GM19023 (cell line): Measurements from ENCODE around the gene SNRPB2.

ENCODE experiments used
- ATAC-seq: cut with Tn5 transposase; IDR thresholded peaks from one replicate; pipeline ENCODE4 v1.9.1; 2021; ENCODE audit warnings: mild to moderate bottlenecking, moderate library complexity; ENCODE audit not compliant: unreplicated experiment

Gene SNRPB2

DNA sequence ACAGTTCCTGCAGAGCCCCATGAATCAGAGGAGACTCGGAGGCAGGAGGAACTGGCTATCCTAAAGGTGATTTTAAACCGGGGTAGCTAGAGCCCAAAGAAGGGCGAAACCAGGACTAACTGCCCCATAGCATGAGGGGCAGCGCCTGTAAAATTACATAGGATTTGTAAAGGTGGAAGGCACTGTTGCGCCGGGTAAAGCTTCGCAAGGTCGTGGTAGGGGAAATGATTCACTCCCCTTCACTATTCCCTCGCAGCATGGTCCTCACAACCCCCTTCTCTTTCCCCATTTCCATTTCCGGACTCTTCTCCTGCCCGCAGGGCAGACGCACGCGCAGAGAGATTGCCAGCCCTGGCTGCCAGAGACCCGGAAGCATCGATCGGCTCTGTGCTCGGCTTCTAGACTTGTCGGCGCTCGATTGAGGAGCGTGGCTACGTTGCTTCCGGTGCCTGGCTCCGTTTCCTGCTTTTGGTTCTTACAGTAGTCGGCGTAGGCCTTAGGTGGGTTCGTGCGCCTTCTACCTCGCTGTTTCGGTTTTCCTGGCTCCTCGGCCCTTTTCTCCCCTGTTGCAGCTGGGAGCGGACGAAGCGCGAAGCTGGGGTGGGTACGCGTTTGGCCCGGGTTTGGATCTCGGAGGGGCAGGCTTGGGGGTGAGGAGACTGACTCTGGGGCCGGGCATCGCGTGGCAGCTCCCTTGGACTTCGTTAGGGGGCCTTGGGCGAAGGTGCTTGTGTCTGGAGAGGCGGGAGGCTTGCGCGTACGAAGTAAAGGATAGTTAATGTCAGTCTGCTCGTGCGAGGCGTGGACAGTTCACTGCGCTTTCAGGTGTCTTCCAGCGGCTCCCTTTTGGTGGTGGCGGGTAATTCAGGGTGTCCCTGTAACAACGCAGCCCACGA lies at the start of gene SNRPB2:
SNRPB2 (plus strand) TSS at position 462 of the 896 bp plus-strand sequence. CDS start 1,677 bp downstream, outside the sequence.
- ATAC-seq: peak; percentile 99

GRCh38 chr20:16684416-16684815 lies 45.4 kb upstream of the SNRPB2 start:
- no peak for ATAC-seq

DNA sequence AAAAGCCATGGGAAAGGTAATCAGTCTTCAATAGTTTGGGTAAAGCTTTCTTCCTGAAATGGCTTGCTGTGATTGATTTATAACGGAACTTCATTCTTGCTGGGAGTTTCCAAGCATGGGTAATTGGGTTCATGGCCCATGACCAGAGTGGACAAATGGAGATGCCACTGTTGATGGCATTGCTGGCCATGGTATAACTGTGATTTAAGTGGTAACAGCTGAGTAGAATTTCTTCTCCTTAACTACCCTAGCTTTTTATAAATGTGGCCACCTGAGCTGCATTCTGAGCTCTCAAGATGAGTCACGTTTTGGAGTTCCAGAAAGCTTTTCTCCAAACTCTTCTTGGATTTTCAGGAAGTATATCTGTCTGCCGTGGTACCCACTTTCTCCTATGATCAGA lies 39.9 kb upstream of the SNRPB2 start:
- ATAC-seq: no peak

GRCh38 chr20:16691381-16691780 lies 38.4 kb upstream of the SNRPB2 start:
- ATAC-seq: no peak

DNA sequence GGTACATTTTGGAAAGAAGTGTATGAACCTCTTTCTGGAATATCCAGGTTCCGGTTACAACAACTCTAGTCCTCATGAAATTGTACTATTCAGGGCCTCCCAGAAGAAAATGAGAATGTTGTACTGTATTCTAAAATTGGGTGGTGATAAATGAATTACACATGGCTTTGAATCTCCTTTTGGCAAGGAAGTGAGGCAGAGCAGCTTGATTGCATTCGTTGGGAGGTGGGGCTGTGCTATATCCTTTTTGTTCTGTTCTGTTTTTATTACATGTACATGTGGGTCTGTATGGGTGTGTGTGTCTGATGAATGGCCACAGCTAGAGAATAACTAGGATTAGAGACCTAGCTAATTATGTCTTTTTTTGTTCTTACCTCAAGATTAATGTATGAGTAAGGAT lies 37.8 kb upstream of the SNRPB2 start:
- no peak for ATAC-seq

- no peak for ATAC-seq
These were observed 37.4 kb upstream of the SNRPB2 start for GRCh38 chr20:16692442-16692841.

DNA sequence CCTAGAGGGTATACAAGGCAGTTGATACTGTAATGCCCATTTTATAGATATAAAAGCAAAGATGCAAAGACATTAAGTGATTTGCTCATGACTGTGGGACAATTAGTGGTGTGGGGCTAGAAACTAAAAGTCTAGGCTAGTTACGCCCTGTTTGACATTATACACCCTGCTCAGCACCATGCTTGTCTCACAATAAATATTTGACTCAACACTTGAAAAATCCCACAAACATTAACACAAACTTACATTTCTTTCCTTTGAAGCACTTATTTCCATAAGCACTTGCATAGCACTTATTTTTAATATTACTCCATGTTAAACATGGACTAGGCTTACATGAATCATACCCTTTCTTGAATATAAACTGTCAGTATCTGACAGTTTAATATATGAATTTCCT lies 36.5 kb upstream of the SNRPB2 start:
- no peak for ATAC-seq

DNA sequence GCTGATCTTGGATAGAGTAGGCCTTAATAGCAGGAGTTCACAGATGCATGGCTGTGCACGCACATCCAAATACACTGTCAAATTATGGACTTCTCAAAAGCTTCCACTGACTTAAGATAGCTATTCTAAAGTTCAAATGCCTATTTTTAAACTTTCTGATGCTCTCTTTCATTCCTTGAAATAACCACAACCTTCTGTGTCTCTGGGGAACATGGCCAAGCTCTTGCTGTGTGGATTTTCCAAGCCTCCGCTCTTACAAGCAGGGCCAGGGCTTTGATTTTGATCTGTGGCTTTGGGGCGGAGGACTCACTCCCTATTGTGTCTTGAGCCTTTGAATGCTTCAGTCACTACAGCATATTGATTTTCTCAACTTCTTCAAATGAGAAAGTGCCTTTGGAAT lies 35.7 kb upstream of the SNRPB2 start:
- no peak for ATAC-seq

- no peak for ATAC-seq
These were observed 34.2 kb upstream of the SNRPB2 start for GRCh38 chr20:16695628-16696027.

DNA sequence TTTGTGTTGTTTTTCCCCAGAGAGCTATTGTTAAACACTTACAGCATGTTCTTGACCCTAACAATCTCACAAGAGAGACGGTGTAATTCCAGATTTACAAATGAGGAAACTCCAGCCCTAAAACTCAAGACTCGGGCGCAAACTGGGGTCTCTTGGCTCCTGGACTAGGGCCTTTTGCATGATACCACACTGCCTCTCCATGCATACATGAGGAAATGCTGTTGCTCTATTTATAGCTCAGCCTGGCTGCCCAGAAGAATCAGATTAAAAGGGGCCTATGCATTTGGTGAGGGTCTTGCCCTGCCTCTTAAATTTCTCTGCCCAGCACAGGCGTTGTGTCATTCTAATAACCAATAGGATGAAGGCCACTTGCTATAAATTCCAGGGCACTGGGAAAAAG lies 30.5 kb upstream of the SNRPB2 start:
- ATAC-seq: no peak

DNA sequence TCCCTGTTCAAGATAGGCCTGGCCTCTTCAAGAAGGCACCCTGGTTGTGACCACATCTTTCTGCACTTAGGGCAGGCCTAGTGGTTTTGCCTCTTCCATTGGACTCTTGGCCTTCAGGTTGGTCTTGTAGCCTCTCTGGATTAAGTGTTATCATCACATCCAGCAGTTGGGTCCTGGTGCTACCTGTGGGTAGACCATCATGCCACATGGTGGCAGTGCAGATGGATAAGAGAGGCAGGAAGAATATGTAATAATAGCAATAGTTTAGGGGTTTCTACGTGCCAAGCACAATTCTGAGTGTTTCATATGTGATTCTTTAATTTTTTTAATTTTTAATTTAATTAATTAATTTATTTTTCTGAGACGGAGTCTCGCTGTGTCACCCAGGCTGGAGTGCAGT lies 28.5 kb upstream of the SNRPB2 start:
- ATAC-seq: no peak

GRCh38 chr20:16703570-16703969 lies 26.3 kb upstream of the SNRPB2 start:
- ATAC-seq: no peak

DNA sequence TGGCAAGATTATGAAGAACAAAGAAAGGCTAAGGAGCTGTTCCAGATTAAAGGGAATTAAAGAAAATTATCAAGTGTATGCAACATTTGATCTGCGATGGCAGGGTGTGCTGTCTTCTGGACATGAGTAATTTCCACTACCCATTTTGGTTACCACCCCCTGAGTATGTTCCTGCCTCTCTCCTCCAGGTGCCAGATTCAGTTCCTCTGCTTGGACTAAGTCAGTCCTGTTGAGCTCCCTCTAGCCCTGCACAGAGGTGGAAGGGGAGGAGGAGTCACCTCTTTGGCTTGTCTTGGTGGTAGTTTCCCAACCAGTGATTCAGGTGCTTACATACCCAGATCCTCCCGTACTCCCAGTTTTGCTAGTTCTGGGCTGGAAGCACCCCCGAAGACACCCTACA lies 22.2 kb upstream of the SNRPB2 start:
- ATAC-seq: no peak

DNA sequence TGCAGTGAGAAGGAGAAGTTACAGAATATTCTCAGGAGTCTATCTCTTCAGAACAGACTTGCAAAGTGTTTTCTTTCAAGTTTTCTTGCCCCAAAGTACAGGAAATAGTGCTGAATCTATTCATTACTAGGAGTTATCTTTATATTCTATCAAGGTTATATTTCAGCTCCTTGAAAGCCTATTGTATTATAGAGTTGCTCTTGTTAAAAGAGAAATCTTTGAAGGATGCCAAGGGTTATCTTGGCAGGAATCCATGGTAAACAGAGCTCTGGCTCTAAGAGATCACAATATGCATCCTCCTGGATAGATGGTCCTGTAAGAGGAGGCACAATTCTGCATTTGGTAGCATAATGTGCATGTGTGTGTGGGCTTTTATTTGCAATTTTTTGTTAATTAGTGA lies 21.2 kb upstream of the SNRPB2 start:
- no peak for ATAC-seq

DNA sequence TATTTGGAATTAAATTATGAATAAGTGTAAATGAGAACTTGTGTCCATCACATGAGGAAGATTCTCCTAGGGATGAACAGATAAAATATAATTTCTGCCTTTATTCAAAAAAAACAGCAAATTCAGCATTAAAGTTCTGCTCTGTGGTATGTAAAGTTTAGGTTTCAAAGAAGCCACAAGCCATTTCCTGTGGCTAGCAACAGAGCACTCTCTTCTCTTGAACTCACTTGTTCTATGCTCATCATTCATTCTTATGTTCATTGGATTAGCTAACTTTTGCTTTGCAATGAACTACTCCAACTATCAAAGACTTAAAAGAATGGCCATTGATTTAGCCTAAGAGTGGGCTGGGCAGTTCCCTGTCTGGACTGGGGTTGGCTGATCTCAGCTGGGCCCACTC lies 20.8 kb upstream of the SNRPB2 start:
- ATAC-seq: peak; percentile 75

GRCh38 chr20:16710781-16711180 lies 19.0 kb upstream of the SNRPB2 start:
- ATAC-seq: no peak

- ATAC-seq: no peak
These were observed 18.1 kb upstream of the SNRPB2 start for GRCh38 chr20:16711661-16712258.

- ATAC-seq: no peak
These were observed 17.3 kb upstream of the SNRPB2 start for GRCh38 chr20:16712511-16712947.

- no peak for ATAC-seq
These were observed 16.8 kb upstream of the SNRPB2 start for GRCh38 chr20:16713066-16713465.

GRCh38 chr20:16714242-16714641 lies 15.6 kb upstream of the SNRPB2 start:
- no peak for ATAC-seq

GRCh38 chr20:16714751-16715150 lies 15.1 kb upstream of the SNRPB2 start:
- no peak for ATAC-seq

DNA sequence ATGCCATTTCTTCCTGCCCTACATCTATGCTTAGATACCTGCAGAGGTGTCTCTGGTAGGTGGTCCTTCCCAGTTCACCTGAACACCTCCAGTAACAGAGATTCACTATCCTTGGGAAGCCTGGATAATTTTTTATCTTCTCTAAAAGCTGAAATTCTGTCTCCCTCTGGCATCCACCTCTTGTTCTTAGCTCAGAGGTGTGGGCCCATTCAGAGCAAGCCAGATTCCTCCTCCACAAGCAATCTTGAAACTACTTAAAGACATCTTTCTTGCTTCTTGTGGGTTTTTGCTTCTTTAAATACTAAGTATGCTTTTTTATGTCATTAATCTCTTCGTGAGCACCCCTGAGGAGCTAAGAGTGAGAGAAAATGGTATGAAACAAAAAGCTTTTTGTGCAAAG lies 10.4 kb upstream of the SNRPB2 start:
- no peak for ATAC-seq
